Measurements from ENCODE around the gene SLC22A9.

DNA sequence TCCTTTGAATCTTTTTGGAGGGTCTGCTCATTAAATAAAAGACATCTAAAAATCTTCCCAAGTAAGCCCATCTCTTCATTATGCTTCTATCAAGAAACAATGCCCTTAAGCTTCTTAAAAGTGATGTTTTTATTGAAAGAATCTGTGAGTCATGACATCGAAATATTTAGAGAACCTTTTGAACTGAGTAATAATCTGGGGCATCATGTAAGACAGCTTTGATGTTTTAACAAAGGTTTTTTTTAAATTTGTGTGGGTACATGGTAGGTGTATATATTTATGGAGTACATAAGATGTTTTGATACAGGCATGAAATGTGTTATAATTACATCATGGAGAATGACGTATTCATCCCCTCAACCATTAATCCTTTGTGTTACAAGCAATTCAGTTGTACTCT is 74.6 kb downstream of the SLC22A9 start:
- TF ChIP-seq, protein P1, sequence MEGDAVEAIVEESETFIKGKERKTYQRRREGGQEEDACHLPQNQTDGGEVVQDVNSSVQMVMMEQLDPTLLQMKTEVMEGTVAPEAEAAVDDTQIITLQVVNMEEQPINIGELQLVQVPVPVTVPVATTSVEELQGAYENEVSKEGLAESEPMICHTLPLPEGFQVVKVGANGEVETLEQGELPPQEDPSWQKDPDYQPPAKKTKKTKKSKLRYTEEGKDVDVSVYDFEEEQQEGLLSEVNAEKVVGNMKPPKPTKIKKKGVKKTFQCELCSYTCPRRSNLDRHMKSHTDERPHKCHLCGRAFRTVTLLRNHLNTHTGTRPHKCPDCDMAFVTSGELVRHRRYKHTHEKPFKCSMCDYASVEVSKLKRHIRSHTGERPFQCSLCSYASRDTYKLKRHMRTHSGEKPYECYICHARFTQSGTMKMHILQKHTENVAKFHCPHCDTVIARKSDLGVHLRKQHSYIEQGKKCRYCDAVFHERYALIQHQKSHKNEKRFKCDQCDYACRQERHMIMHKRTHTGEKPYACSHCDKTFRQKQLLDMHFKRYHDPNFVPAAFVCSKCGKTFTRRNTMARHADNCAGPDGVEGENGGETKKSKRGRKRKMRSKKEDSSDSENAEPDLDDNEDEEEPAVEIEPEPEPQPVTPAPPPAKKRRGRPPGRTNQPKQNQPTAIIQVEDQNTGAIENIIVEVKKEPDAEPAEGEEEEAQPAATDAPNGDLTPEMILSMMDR (IDR thresholded peaks at IDR 0.05) = no peak
- TF ChIP-seq POLR2A (IDR thresholded peaks at IDR 0.05) = no peak
